ENCODE results near the gene SLC41A1. TPM values are rescaled to one million over a fixed set of nuclear protein-coding genes. Genes with fewer than 3 reads are reported as not detected.

The SLC41A1 gene
- total RNA-seq, 3 donors from 2014 or later: 13.9 to 18.0 (median 16.8) TPM

GRCh38 chr1:205782627-205783432, 30.2 kb downstream of the SLC41A1 start:
- Histone ChIP-seq H3K4me1 (peaks cover 0 to 7% of the 10 kb centered on the region in 2 donors), H3K36me3 (no peaks in the 10 kb centered on the region), H3K4me3 (no peak overlapping the region), H3K9me3 (no peaks in the 10 kb centered on the region), H3K27ac (peak overlapping the region; percentile 82 to 85), H3K27me3 (no peaks in the 10 kb centered on the region)
- DNase-seq (ENCODE audit: low spot score in 2 of 2): no peak
- TF ChIP-seq POLR2A (IDR thresholded peaks at IDR 0.05): no peak
- TF ChIP-seq, protein P1, sequence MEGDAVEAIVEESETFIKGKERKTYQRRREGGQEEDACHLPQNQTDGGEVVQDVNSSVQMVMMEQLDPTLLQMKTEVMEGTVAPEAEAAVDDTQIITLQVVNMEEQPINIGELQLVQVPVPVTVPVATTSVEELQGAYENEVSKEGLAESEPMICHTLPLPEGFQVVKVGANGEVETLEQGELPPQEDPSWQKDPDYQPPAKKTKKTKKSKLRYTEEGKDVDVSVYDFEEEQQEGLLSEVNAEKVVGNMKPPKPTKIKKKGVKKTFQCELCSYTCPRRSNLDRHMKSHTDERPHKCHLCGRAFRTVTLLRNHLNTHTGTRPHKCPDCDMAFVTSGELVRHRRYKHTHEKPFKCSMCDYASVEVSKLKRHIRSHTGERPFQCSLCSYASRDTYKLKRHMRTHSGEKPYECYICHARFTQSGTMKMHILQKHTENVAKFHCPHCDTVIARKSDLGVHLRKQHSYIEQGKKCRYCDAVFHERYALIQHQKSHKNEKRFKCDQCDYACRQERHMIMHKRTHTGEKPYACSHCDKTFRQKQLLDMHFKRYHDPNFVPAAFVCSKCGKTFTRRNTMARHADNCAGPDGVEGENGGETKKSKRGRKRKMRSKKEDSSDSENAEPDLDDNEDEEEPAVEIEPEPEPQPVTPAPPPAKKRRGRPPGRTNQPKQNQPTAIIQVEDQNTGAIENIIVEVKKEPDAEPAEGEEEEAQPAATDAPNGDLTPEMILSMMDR (IDR thresholded peaks at IDR 0.05): no peak
- TF ChIP-seq POLR2AphosphoS5 (IDR thresholded peaks at IDR 0.05): no peak
- intact Hi-C loops (cut with DNase I; ENCODE audit: low total_unique reads): no loop called here

DNA sequence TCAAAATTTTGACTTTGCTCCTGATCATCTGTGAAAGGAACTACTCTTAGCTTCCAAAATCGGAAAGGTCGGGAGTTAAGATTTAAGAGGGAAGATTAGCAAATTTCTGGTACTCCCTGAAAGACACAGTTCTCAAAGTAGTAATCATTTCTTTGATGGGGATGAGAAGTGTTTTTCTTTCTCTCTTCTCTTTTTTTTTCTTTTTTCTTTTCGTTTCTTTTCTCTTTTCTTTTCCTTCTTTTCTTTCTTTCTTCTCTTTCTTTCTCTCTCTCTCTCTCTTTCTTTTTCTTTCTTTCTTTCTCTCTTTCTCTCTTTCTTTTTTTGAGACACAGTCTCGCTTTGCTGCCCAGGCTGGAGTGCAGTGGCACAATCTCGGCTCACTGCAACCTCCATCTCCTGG, 32.7 kb downstream of the SLC41A1 start:
- intact Hi-C loops (cut with DNase I; ENCODE audit: low total_unique reads): no loop called here
- Histone ChIP-seq H3K4me1 (peaks cover 0 to 7% of the 10 kb centered on the region in 2 donors), H3K36me3 (no peaks in the 10 kb centered on the region), H3K4me3 (no peak overlapping the region), H3K27me3 (no peaks in the 10 kb centered on the region), H3K27ac (no peak overlapping the region), H3K9me3 (no peaks in the 10 kb centered on the region)
- DNase-seq (ENCODE audit: low spot score in 2 of 2): no peak
- TF ChIP-seq, protein P1 (IDR thresholded peaks at IDR 0.05): no peak
- TF ChIP-seq POLR2A (IDR thresholded peaks at IDR 0.05) (no peak), POLR2AphosphoS5 (IDR thresholded peaks at IDR 0.05) (no peak)

GRCh38 chr1:205777994-205778393, 35.0 kb downstream of the SLC41A1 start:
- Histone ChIP-seq H3K27me3 (no peaks in the 10 kb centered on the region), H3K27ac (no peak overlapping the region), H3K4me3 (no peak overlapping the region), H3K36me3 (no peaks in the 10 kb centered on the region), H3K4me1 (peaks cover 0 to 1% of the 10 kb centered on the region in 2 donors), H3K9me3 (no peaks in the 10 kb centered on the region)
- TF ChIP-seq POLR2AphosphoS5 (IDR thresholded peaks at IDR 0.05): no peak
- TF ChIP-seq POLR2A (IDR thresholded peaks at IDR 0.05): no peak
- TF ChIP-seq, protein P1 (IDR thresholded peaks at IDR 0.05): no peak
- DNase-seq (ENCODE audit: low spot score in 2 of 2): no peak
- intact Hi-C loops (cut with DNase I; ENCODE audit: low total_unique reads): no loop called here

DNA sequence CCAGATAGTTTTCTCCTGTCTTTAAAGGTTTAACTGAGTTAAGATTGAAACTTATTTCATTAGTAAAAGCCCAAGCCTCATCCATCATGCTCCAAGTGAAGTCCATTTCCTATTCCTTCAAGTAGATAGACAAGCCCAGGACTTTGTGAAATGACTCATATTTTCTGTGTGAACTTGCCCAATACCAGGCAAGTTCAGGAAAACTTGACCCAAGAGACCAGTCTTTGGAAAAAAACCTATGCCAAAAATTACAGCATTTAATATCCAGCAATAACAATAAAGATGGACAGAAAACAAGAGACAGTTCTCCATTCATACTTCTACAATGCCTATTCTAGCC, 37.3 kb downstream of the SLC41A1 start:
- intact Hi-C loops (cut with DNase I; ENCODE audit: low total_unique reads): no loop called here
- Histone ChIP-seq H3K4me3 (peak overlapping the region; percentile 83 to 90 (median 89)), H3K27me3 (no peaks in the 10 kb centered on the region), H3K27ac (peak overlapping the region; percentile 70 to 71), H3K36me3 (no peaks in the 10 kb centered on the region), H3K9me3 (no peaks in the 10 kb centered on the region), H3K4me1 (no peaks in the 10 kb centered on the region)
- no peak for DNase-seq (ENCODE audit: low spot score in 2 of 2)
- no peak for TF ChIP-seq POLR2AphosphoS5 (IDR thresholded peaks at IDR 0.05)
- TF ChIP-seq, protein P1 (IDR thresholded peaks at IDR 0.05): no peak
- TF ChIP-seq POLR2A (IDR thresholded peaks at IDR 0.05): no peak

DNA sequence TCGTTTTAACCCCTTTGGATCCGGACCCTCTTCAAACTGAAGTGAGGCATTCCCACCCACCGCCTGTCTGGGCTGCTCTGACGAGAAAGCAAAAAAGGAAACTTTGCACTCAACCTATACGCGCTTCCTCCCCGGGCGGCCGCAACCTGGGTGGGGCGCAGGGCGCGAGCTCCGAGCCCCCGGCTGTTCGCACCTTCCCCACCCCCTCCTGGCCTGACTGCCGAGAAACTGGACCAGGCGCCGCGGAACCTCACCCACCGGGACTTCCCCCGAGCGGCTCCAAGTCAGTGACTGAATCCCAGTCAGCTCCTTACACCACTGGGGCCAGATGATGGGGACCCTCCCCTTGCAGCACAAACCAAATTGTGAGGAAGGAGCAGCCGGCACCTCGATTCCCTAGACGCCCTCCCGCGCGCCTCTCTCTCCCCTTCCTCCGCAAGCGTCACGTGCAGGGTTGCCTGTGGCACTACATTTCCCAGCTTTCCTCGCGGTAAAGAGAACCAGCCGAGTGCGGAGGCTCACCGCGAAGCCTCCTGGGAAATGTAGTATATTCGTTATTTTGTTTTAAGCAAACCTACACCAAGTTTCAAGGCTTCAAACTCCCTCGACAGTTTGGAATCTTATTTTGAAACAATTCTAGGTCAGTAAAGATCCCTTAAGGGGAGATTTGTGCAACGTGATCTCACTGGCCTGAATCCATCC, 37.8 kb downstream of the SLC41A1 start, which contains the start of gene RAB29:
Gene RAB29, minus strand, starts transcription at position 468 of the 702 bp plus-strand sequence. CDS start 526 bp downstream, outside the sequence.
- H3K9me3 ChIP-seq: no peaks in the 10 kb centered on the region
- H3K27me3 ChIP-seq: no peaks in the 10 kb centered on the region
- no peaks in the 10 kb centered on the region for H3K4me1 ChIP-seq
- TF ChIP-seq POLR2AphosphoS5 (IDR thresholded peaks at IDR 0.05) (peak; percentile 26 to 67 (median 56)), POLR2A (IDR thresholded peaks at IDR 0.05) (no peak)
- TF ChIP-seq, protein P1 (IDR thresholded peaks at IDR 0.05): no peak
- H3K4me3 ChIP-seq: peak within 1 kb of the TSS; percentile 83 to 90 (median 89)
- peak within 1 kb of the TSS; percentile 70 to 71 for H3K27ac ChIP-seq
- H3K36me3 ChIP-seq: no peaks in the 10 kb centered on the region
- DNase-seq (ENCODE audit: low spot score in 2 of 2): peak; percentile 72
- intact Hi-C loops (cut with DNase I; ENCODE audit: low total_unique reads): no loop called here

All from breast epithelium (tissue), 4 donors.